SK-N-SH (cell line): ENCODE results near the gene ZNF692. TPM values are rescaled to one million over a fixed set of nuclear protein-coding genes. Genes with fewer than 3 reads are reported as not detected.

ENCODE experiments used
- CTCF ChIA-PET: fragments of 300-600, 350-600 bp; formaldehyde crosslinking; extraction: SDS; loops from one replicate; lab custom pipeline; 2021; lab: Yijun Ruan, JAX
- POLR2A ChIA-PET: fragments of 350-600 bp; sonication (Branson Sonifier 250); formaldehyde crosslinking; extraction: SDS; loops from one replicate; lab custom pipeline; 2020; ENCODE audit warnings: antibody characterized with exemption, inconsistent platforms; lab: Yijun Ruan, JAX
- DNase-seq: peaks from one replicate; pipeline ENCODE4 v3.0.0; 2012
- H2AFZ ChIP-seq: fragments of 200-600 bp; sonication (generic); 2 replicates; pipeline ENCODE4 v1.8.1; 2016; ENCODE audit warnings: antibody characterized with exemption, mild to moderate bottlenecking, low read depth
- H3F3A ChIP-seq: fragments of 200-600 bp; sonication (generic); replicated peaks from 2 replicates; pipeline ENCODE3; 2016; ENCODE audit warnings: antibody characterized with exemption, mild to moderate bottlenecking; ENCODE audit not compliant: insufficient read depth
- H3K27ac ChIP-seq, 2 experiments: fragments of 200-500 bp in 1 of 2; fragments of 200-600 bp in 1 of 2; sonication (Bioruptor generic) in 1 of 2; sonication (generic), shearing (Covaris generic) in 1 of 2; 2 replicates each; pipeline versions ENCODE4 v1.5.1 to v1.6.1; 2014 to 2016; ENCODE audit warnings: low read depth in 2 of 2, inconsistent platforms in 1 of 2, low read length in 1 of 2, mild to moderate bottlenecking in 1 of 2, mixed read lengths in 1 of 2
- H3K27me3 ChIP-seq: fragments of 200-600 bp; sonication (generic), shearing (Covaris generic); 2 replicates; pipeline ENCODE4 v1.6.1; 2016; ENCODE audit warnings: mixed run types; ENCODE audit not compliant: insufficient read depth
- H3K36me3 ChIP-seq, 2 experiments: fragments of 200-500 bp in 1 of 2; fragments of 200-600 bp in 1 of 2; sonication (Bioruptor generic) in 1 of 2; sonication (generic) in 1 of 2; replicated peaks in 1 of 2; 2 replicates each; pipeline versions ENCODE3 to v1.5.1; 2014 to 2016; ENCODE audit warnings: low read length in 1 of 2, mild to moderate bottlenecking in 1 of 2; ENCODE audit not compliant: insufficient read depth in 2 of 2, control insufficient read depth in 1 of 2
- H3K4me1 ChIP-seq, 2 experiments: fragments of 200-500 bp in 1 of 2; fragments of 200-600 bp in 1 of 2; sonication (Bioruptor generic) in 1 of 2; sonication (generic), shearing (Covaris generic) in 1 of 2; 2 replicates each; pipeline versions ENCODE4 v1.5.1 to v1.6.1; 2014 to 2016; ENCODE audit warnings: low read depth in 1 of 2, low read length in 1 of 2, mixed run types in 1 of 2; ENCODE audit not compliant: insufficient read depth in 2 of 2, control insufficient read depth in 1 of 2
- H3K4me2 ChIP-seq: fragments of 200-600 bp; sonication (generic), shearing (Covaris generic); 2 replicates; pipeline ENCODE4 v1.6.1; 2017; ENCODE audit warnings: mixed run types
- H3K4me3 ChIP-seq, 2 experiments: fragments of 200-500 bp in 1 of 2; fragments of 200-600 bp in 1 of 2; sonication (Bioruptor generic) in 1 of 2; sonication (generic), shearing (Covaris generic) in 1 of 2; 2 replicates each; pipeline versions ENCODE4 v1.5.1 to v1.8.1; 2014 to 2016; ENCODE audit warnings: low read depth in 2 of 2, inconsistent platforms in 1 of 2, low read length in 1 of 2, mild to moderate bottlenecking in 1 of 2, mixed read lengths in 1 of 2, moderate library complexity in 1 of 2
- H3K79me2 ChIP-seq: fragments of 200-600 bp; sonication (generic); 2 replicates; pipeline ENCODE4 v1.8.1; 2017; ENCODE audit warnings: mild to moderate bottlenecking; ENCODE audit not compliant: insufficient read depth
- H3K9ac ChIP-seq: fragments of 200-600 bp; sonication (generic); 2 replicates; pipeline ENCODE4 v1.6.1; 2017; ENCODE audit warnings: mixed run types
- H3K9me2 ChIP-seq: fragments of 200-600 bp; sonication (generic); 2 replicates; pipeline ENCODE4 v1.6.1; 2017; ENCODE audit warnings: mixed run types
- H3K9me3 ChIP-seq: fragments of 200-600 bp; sonication (generic); 2 replicates; pipeline ENCODE4 v1.6.1; 2017; ENCODE audit warnings: mixed run types, mild to moderate bottlenecking, moderate library complexity
- H4K20me1 ChIP-seq: fragments of 200-600 bp; sonication (generic); 2 replicates; pipeline ENCODE4 v1.6.1; 2017; ENCODE audit warnings: mild to moderate bottlenecking, mixed run types; ENCODE audit not compliant: insufficient read depth
- EZH2phosphoT487 ChIP-seq: fragments of 200-600 bp; sonication (generic); IDR thresholded peaks from 2 replicates; pipeline ENCODE4 v1.6.1; 2017; ENCODE audit warnings: low read depth, mixed run types, mild to moderate bottlenecking, antibody characterized with exemption, moderate library complexity, borderline replicate concordance
- FOXJ3 ChIP-seq: sonication (generic); formaldehyde crosslinking; IDR thresholded peaks from 2 replicates; pipeline ENCODE4 v1.5.1; 2020; ENCODE audit warnings: mild to moderate bottlenecking, missing genetic modification reagents
- GABPA ChIP-seq: IDR thresholded peaks from 2 replicates; pipeline ENCODE4 v1.4.0; 2012; ENCODE audit warnings: low read depth, mild to moderate bottlenecking
- MAX ChIP-seq: IDR thresholded peaks from 2 replicates; pipeline ENCODE4 v1.4.0; 2012; ENCODE audit warnings: low read depth
- MEF2A ChIP-seq: IDR thresholded peaks from 2 replicates; pipeline ENCODE4 v1.4.0; 2012; ENCODE audit warnings: low read depth, borderline replicate concordance
- NFIC ChIP-seq: IDR thresholded peaks from 2 replicates; pipeline ENCODE4 v1.4.0; 2012; ENCODE audit warnings: borderline replicate concordance
- NRF1 ChIP-seq: IDR thresholded peaks from 2 replicates; pipeline ENCODE4 v1.6.1; 2012; ENCODE audit warnings: low read depth, mild to moderate bottlenecking, low read length
- RAD21 ChIP-seq: IDR thresholded peaks from 2 replicates; pipeline ENCODE4 v1.6.1; 2012; ENCODE audit warnings: mild to moderate bottlenecking, low read length
- RCOR1 ChIP-seq: fragments of 150-350 bp; IDR thresholded peaks from 2 replicates; pipeline ENCODE4 v1.6.1; 2017; ENCODE audit warnings: antibody characterized with exemption, low read length
- RFX5 ChIP-seq: IDR thresholded peaks from 2 replicates; pipeline ENCODE4 v1.6.1; 2012; ENCODE audit warnings: mild to moderate bottlenecking, improper control_type of control experiment, low read length
- TAF1 ChIP-seq: IDR thresholded peaks from 2 replicates; pipeline ENCODE4 v1.6.1; 2012; ENCODE audit warnings: low read depth, mild to moderate bottlenecking, low read length, moderate library complexity, borderline replicate concordance
- TCF12 ChIP-seq: IDR thresholded peaks from 2 replicates; pipeline ENCODE4 v1.4.0; 2012
- TEAD4 ChIP-seq: IDR thresholded peaks from 2 replicates; pipeline ENCODE4 v1.4.0; 2012; ENCODE audit warnings: mild to moderate bottlenecking, borderline replicate concordance; ENCODE audit not compliant: insufficient read depth
- WGBS: methylation state at CpG from one replicate; pipeline ENCODE4 v1.1.6; 2017; ENCODE audit warnings: low lambda C conversion rate; 5-methylcytosine and 5-hydroxymethylcytosine counted together
- polyA plus RNA-seq, 3 experiments: library from polyadenylated mRNA; depleted of rRNA; stranded (reverse); fragments of >200 nt; gene quantifications; 2 replicates each; pipeline ENCODE4 v1.2.3, GENCODE V29; 2012
- TF ChIP-seq, protein P1 (sequence below): IDR thresholded peaks from 2 replicates; pipeline ENCODE4 v1.6.1; 2012; ENCODE audit warnings: mild to moderate bottlenecking, low read depth, low read length, moderate library complexity
- TF ChIP-seq, protein P2 (sequence below): fragments of 200-600 bp; sonication (generic); IDR thresholded peaks from 2 replicates; pipeline ENCODE4 v1.6.1; 2017; ENCODE audit warnings: antibody characterized with exemption, mild to moderate bottlenecking, moderate library complexity
- TF ChIP-seq, protein P3 (sequence below): IDR thresholded peaks from 2 replicates; pipeline ENCODE4 v1.4.0; 2012; ENCODE audit warnings: low read depth, borderline replicate concordance
- TF ChIP-seq, protein P4 (sequence below): fragments of 150-350 bp; IDR thresholded peaks from 2 replicates; pipeline ENCODE4 v1.6.1; 2017; ENCODE audit warnings: antibody characterized with exemption, low read length, low read depth, borderline replicate concordance

The ZNF692 gene
- polyA plus RNA-seq, 1 of the 3 experiments (the other 2 are of a cell fraction): 47.0 TPM

- Histone ChIP-seq H2AFZ (no peak overlapping the region), H3K79me2 (no peaks in the 10 kb centered on the region), H3K9me3 (no peaks in the 10 kb centered on the region), H3K9me2 (no peaks in the 10 kb centered on the region), H3K4me3 (no peak overlapping the region), H3K36me3 (no peaks in the 10 kb centered on the region), H3K27me3 (peaks cover 32% of the 10 kb centered on the region; the same call in 1 of the 2 replicates), H3F3A (no peaks in the 10 kb centered on the region), H3K9ac (no peak overlapping the region), H3K4me1 (no peaks in the 10 kb centered on the region; a peak in 1 of 4 replicates), H4K20me1 (no peaks in the 10 kb centered on the region), H3K27ac (no peak overlapping the region), H3K4me2 (no peak overlapping the region)
- ChIA-PET CTCF (no interaction called here), POLR2A (no interaction called here)
- DNase-seq: no peak
- no peak for TF ChIP-seq EZH2phosphoT487
- TF ChIP-seq TEAD4: no peak
- no peak for TF ChIP-seq TAF1
- TF ChIP-seq, protein P1, sequence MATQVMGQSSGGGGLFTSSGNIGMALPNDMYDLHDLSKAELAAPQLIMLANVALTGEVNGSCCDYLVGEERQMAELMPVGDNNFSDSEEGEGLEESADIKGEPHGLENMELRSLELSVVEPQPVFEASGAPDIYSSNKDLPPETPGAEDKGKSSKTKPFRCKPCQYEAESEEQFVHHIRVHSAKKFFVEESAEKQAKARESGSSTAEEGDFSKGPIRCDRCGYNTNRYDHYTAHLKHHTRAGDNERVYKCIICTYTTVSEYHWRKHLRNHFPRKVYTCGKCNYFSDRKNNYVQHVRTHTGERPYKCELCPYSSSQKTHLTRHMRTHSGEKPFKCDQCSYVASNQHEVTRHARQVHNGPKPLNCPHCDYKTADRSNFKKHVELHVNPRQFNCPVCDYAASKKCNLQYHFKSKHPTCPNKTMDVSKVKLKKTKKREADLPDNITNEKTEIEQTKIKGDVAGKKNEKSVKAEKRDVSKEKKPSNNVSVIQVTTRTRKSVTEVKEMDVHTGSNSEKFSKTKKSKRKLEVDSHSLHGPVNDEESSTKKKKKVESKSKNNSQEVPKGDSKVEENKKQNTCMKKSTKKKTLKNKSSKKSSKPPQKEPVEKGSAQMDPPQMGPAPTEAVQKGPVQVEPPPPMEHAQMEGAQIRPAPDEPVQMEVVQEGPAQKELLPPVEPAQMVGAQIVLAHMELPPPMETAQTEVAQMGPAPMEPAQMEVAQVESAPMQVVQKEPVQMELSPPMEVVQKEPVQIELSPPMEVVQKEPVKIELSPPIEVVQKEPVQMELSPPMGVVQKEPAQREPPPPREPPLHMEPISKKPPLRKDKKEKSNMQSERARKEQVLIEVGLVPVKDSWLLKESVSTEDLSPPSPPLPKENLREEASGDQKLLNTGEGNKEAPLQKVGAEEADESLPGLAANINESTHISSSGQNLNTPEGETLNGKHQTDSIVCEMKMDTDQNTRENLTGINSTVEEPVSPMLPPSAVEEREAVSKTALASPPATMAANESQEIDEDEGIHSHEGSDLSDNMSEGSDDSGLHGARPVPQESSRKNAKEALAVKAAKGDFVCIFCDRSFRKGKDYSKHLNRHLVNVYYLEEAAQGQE: no peak
- TF ChIP-seq GABPA: no peak
- TF ChIP-seq TCF12: no peak
- TF ChIP-seq, protein P2, sequence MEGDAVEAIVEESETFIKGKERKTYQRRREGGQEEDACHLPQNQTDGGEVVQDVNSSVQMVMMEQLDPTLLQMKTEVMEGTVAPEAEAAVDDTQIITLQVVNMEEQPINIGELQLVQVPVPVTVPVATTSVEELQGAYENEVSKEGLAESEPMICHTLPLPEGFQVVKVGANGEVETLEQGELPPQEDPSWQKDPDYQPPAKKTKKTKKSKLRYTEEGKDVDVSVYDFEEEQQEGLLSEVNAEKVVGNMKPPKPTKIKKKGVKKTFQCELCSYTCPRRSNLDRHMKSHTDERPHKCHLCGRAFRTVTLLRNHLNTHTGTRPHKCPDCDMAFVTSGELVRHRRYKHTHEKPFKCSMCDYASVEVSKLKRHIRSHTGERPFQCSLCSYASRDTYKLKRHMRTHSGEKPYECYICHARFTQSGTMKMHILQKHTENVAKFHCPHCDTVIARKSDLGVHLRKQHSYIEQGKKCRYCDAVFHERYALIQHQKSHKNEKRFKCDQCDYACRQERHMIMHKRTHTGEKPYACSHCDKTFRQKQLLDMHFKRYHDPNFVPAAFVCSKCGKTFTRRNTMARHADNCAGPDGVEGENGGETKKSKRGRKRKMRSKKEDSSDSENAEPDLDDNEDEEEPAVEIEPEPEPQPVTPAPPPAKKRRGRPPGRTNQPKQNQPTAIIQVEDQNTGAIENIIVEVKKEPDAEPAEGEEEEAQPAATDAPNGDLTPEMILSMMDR: no peak
- TF ChIP-seq, protein P3, sequence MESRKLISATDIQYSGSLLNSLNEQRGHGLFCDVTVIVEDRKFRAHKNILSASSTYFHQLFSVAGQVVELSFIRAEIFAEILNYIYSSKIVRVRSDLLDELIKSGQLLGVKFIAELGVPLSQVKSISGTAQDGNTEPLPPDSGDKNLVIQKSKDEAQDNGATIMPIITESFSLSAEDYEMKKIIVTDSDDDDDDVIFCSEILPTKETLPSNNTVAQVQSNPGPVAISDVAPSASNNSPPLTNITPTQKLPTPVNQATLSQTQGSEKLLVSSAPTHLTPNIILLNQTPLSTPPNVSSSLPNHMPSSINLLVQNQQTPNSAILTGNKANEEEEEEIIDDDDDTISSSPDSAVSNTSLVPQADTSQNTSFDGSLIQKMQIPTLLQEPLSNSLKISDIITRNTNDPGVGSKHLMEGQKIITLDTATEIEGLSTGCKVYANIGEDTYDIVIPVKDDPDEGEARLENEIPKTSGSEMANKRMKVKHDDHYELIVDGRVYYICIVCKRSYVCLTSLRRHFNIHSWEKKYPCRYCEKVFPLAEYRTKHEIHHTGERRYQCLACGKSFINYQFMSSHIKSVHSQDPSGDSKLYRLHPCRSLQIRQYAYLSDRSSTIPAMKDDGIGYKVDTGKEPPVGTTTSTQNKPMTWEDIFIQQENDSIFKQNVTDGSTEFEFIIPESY: no peak
- TF ChIP-seq RAD21: no peak
- no peak for TF ChIP-seq NFIC
- TF ChIP-seq MAX: no peak
- TF ChIP-seq MEF2A: no peak
- no peak for TF ChIP-seq RFX5
- TF ChIP-seq, protein P4, sequence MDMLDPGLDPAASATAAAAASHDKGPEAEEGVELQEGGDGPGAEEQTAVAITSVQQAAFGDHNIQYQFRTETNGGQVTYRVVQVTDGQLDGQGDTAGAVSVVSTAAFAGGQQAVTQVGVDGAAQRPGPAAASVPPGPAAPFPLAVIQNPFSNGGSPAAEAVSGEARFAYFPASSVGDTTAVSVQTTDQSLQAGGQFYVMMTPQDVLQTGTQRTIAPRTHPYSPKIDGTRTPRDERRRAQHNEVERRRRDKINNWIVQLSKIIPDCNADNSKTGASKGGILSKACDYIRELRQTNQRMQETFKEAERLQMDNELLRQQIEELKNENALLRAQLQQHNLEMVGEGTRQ: no peak
- no peak for TF ChIP-seq NRF1
- TF ChIP-seq FOXJ3 (CRISPR knock-in tag): no peak
- TF ChIP-seq RCOR1: no peak
- 33% methylated on average over 6 of the region's 6 CpGs for WGBS
Observed at GRCh38 chr1:248802454-248802853, 56.4 kb downstream of the ZNF692 start.
